Measurements from ENCODE around the gene RNASEH2B. TPM values are rescaled to one million over a fixed set of nuclear protein-coding genes. Genes with fewer than 3 reads are reported as not detected.

RNASEH2B gene
- total and polyA plus RNA-seq, 9 of the 15 experiments (the other 6 are each of a cell fraction or from before 2014, with no cell fraction given) = 26.3 to 109 (median 62.5) TPM

GRCh38 chr13:50909605-50910484, at the start of gene RNASEH2B (continued):
- no peak for TF ChIP-seq NR2C2 (CRISPR knock-in tag; IDR thresholded peaks at IDR 0.05)
- TF ChIP-seq NR2C2 (tag; IDR thresholded peaks at IDR 0.05) = peak; percentile 80
- peak; percentile 76 for TF ChIP-seq ZNF395 (CRISPR knock-in tag; IDR thresholded peaks at IDR 0.05)
- TF ChIP-seq HDAC2 (IDR thresholded peaks at IDR 0.05) = 0 out of 2 replicates have a peak, but pooled peaks have one; percentile 47
- TF ChIP-seq YY1 (IDR thresholded peaks at IDR 0.05; ENCODE audit: borderline replicate concordance in 1 of 3, control insufficient read depth in 1 of 3, extremely low read depth in 1 of 3, insufficient read depth in 3 of 3, insufficient read length in 1 of 3, insufficient replicate concordance in 2 of 3, low read depth in 1 of 3, low read length in 2 of 3) = peak; percentile 49 to 89 (median 72)
- no peak for TF ChIP-seq STAT5B (CRISPR knock-in tag; IDR thresholded peaks at IDR 0.05)
- TF ChIP-seq TCF15 (CRISPR knock-in tag; IDR thresholded peaks at IDR 0.05) = no peak
- TF ChIP-seq SP1 (CRISPR knock-in tag; IDR thresholded peaks at IDR 0.05) = peak; percentile 25; the same call in 1 of the 2 replicates
- no peak for TF ChIP-seq POLR3A (IDR thresholded peaks at IDR 0.05; ENCODE audit: borderline replicate concordance, extremely low read depth, insufficient read depth, insufficient read length)
- TF ChIP-seq ZNF121 (CRISPR knock-in tag; conservative IDR thresholded peaks at IDR 0.05) = no peak
- peak; percentile 71 for TF ChIP-seq GABPA (tag; conservative IDR thresholded peaks at IDR 0.05; ENCODE audit: low read depth)
- no peak for TF ChIP-seq CCNT2 (IDR thresholded peaks at IDR 0.05; ENCODE audit: borderline replicate concordance, extremely low read depth, insufficient read length, low read depth, low read length)
- no peak for TF ChIP-seq KDM2B (CRISPR knock-in tag; IDR thresholded peaks at IDR 0.05)
- peak; percentile 79 for TF ChIP-seq POLR2A (conservative IDR thresholded peaks at IDR 0.05)

Measured in K562 (cell line).